ENCODE data around the gene LUC7L2. TPM values are rescaled to one million over a fixed set of nuclear protein-coding genes. Genes with fewer than 3 reads are reported as not detected.

LUC7L2 gene
- total and polyA plus RNA-seq, 9 of the 15 experiments (the other 6 are each of a cell fraction or from before 2014, with no cell fraction given) = 56.1 to 207 (median 141) TPM

DNA sequence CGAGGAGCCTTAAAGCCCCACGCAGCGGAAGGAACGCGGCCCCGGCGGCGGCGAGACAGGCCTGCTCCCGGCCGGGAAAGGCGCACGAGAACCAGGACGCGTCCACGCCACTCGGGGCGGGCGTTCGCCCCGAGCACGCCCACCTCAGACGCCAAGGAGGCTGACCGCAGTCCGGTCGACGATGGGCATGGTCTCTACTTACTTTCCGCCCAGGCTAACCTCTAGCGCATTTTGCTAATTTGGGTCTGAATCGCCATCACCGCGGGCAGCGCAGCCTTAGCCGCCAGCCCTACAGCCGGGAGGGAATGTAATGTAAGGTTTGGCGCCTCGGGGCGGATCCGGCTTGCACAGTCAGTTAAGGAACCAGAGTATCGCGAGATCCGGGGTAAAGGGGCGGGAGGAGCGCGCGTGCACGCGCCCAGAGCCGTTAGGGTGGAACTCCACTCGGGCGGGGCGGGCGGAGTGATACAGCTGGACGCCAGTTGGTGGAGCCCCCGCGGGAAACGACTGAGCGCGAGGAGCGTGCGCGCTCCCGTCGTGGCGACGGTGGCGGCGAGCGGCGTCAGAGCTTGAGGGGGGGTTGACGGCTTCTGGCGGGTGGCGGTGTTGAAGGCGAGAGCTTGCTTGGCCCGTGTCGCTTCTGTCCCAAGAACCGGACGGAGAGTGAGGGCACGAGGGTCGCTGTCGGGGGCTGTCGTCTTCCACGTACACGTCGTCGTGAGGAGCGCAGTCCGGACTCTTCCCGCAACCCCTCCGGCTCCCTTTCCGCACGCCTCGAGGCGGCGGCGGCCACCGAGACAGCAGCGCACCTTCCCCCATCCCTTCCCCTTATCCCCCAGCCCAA is at the start of gene LUC7L2 (continued):
- TF ChIP-seq, protein P1, sequence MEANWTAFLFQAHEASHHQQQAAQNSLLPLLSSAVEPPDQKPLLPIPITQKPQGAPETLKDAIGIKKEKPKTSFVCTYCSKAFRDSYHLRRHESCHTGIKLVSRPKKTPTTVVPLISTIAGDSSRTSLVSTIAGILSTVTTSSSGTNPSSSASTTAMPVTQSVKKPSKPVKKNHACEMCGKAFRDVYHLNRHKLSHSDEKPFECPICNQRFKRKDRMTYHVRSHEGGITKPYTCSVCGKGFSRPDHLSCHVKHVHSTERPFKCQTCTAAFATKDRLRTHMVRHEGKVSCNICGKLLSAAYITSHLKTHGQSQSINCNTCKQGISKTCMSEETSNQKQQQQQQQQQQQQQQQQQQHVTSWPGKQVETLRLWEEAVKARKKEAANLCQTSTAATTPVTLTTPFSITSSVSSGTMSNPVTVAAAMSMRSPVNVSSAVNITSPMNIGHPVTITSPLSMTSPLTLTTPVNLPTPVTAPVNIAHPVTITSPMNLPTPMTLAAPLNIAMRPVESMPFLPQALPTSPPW (CRISPR knock-in tag; IDR thresholded peaks at IDR 0.05) = peak; percentile 99
- TF ChIP-seq MTF1 (CRISPR knock-in tag; IDR thresholded peaks at IDR 0.05; ENCODE audit: borderline replicate concordance) (no peak), MAZ (CRISPR knock-in tag; conservative IDR thresholded peaks at IDR 0.05 in 1 of 2, IDR thresholded peaks at IDR 0.05 in 1 of 2) (peak; percentile 93 to 97), KDM1A (IDR thresholded peaks at IDR 0.05) (no peak), ZNF384 (IDR thresholded peaks at IDR 0.05; ENCODE audit: low read depth, low read length) (no peak), GABPB1 (CRISPR knock-in tag; IDR thresholded peaks at IDR 0.05) (peak; percentile 70), CEBPB (tag; IDR thresholded peaks at IDR 0.05) (no peak), FOXJ2 (tag; IDR thresholded peaks at IDR 0.05) (no peak), STAG1 (CRISPR knock-in tag; IDR thresholded peaks at IDR 0.05; ENCODE audit: borderline replicate concordance) (no peak), ARNT (IDR thresholded peaks at IDR 0.05) (no peak), SIN3A (IDR thresholded peaks at IDR 0.05; ENCODE audit: borderline replicate concordance in 2 of 2, control insufficient read depth in 1 of 2, low read depth in 2 of 2, low read length in 2 of 2) (peak; percentile 18 to 56; a peak in 2 of 4 replicates), HIVEP1 (CRISPR knock-in tag; IDR thresholded peaks at IDR 0.05) (no peak), ZNF282 (CRISPR knock-in tag; IDR thresholded peaks at IDR 0.05) (peak; percentile 90), CHD2 (IDR thresholded peaks at IDR 0.05; ENCODE audit: low read depth, low read length) (peak; percentile 100), XRCC4 (IDR thresholded peaks at IDR 0.05; ENCODE audit: extremely low read depth, insufficient read depth, insufficient read length) (no peak)
- TF ChIP-seq, protein P2, sequence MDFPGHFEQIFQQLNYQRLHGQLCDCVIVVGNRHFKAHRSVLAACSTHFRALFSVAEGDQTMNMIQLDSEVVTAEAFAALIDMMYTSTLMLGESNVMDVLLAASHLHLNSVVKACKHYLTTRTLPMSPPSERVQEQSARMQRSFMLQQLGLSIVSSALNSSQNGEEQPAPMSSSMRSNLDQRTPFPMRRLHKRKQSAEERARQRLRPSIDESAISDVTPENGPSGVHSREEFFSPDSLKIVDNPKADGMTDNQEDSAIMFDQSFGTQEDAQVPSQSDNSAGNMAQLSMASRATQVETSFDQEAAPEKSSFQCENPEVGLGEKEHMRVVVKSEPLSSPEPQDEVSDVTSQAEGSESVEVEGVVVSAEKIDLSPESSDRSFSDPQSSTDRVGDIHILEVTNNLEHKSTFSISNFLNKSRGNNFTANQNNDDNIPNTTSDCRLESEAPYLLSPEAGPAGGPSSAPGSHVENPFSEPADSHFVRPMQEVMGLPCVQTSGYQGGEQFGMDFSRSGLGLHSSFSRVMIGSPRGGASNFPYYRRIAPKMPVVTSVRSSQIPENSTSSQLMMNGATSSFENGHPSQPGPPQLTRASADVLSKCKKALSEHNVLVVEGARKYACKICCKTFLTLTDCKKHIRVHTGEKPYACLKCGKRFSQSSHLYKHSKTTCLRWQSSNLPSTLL (IDR thresholded peaks at IDR 0.05) = no peak
- TF ChIP-seq, protein P3, sequence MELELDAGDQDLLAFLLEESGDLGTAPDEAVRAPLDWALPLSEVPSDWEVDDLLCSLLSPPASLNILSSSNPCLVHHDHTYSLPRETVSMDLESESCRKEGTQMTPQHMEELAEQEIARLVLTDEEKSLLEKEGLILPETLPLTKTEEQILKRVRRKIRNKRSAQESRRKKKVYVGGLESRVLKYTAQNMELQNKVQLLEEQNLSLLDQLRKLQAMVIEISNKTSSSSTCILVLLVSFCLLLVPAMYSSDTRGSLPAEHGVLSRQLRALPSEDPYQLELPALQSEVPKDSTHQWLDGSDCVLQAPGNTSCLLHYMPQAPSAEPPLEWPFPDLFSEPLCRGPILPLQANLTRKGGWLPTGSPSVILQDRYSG (tag; conservative IDR thresholded peaks at IDR 0.05; ENCODE audit: low read depth) = no peak; the same call in 1 of the 2 replicates
- TF ChIP-seq, protein P4, sequence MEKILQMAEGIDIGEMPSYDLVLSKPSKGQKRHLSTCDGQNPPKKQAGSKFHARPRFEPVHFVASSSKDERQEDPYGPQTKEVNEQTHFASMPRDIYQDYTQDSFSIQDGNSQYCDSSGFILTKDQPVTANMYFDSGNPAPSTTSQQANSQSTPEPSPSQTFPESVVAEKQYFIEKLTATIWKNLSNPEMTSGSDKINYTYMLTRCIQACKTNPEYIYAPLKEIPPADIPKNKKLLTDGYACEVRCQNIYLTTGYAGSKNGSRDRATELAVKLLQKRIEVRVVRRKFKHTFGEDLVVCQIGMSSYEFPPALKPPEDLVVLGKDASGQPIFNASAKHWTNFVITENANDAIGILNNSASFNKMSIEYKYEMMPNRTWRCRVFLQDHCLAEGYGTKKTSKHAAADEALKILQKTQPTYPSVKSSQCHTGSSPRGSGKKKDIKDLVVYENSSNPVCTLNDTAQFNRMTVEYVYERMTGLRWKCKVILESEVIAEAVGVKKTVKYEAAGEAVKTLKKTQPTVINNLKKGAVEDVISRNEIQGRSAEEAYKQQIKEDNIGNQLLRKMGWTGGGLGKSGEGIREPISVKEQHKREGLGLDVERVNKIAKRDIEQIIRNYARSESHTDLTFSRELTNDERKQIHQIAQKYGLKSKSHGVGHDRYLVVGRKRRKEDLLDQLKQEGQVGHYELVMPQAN (IDR thresholded peaks at IDR 0.05; ENCODE audit: borderline replicate concordance) = peak; percentile 80
